Measurements from ENCODE around the gene C1orf115.

C1orf115 gene

DNA sequence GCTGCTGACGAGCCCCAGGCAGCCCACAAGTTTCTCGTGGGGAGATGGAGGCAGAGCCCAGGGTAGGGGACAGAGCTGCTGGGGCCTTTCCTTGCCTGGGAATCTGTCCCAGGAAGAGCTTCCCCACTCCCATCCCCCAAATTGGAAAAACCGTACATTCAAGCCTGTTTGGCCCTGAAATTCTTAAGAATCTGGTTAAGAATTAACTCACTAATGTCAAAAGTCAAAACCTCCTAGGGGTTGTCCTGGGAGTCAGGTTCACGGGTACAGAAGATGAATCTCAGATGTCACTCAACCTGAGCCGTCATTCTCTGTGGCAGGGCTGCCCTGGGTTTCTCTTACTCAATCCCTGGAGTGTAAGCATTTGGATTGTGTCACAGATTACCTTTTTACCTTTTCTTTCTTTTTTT, 8.4 kb downstream of the C1orf115 start:
- H3K4me3 ChIP-seq (ENCODE audit: low read depth, low read length), result no peak overlapping the region
- no peak for TF ChIP-seq CTCF (conservative IDR thresholded peaks at IDR 0.05; ENCODE audit: low read depth, low read length)
- no peak for DNase-seq (ENCODE audit: low read depth)

GRCh38 chr1:220699044-220699443, 8.9 kb downstream of the C1orf115 start:
- DNase-seq (ENCODE audit: low read depth), result no peak
- H3K4me3 ChIP-seq (ENCODE audit: low read depth, low read length), result no peak overlapping the region
- TF ChIP-seq CTCF (conservative IDR thresholded peaks at IDR 0.05; ENCODE audit: low read depth, low read length), result no peak

- TF ChIP-seq CTCF (conservative IDR thresholded peaks at IDR 0.05; ENCODE audit: low read depth, low read length), result no peak
- no peak for DNase-seq (ENCODE audit: low read depth)
- no peak overlapping the region for H3K4me3 ChIP-seq (ENCODE audit: low read depth, low read length)
Measured at GRCh38 chr1:220700556-220701179, 10.5 kb downstream of the C1orf115 start.

DNA sequence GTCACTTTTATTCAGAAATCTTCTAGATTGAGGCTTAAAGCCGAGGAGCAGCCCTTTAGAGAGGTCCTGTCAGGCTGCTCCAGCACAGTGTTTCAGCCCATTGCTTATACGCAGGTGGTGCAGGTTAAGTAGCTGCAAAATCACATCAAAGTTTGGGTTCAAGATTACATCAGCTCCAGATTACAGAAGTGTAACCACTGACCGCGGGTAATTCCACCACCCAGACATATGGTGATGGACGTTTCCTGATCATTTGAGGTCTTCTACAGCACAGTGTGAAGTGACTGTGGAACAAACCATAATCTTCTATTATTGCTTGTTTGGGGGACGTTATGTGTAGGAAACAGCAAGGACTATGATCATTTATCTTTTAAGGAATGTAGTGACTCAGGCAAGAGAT, 11.8 kb downstream of the C1orf115 start:
- H3K4me3 ChIP-seq (ENCODE audit: low read depth, low read length), result no peak overlapping the region
- no peak for DNase-seq (ENCODE audit: low read depth)
- TF ChIP-seq CTCF (conservative IDR thresholded peaks at IDR 0.05; ENCODE audit: low read depth, low read length), result no peak

DNA sequence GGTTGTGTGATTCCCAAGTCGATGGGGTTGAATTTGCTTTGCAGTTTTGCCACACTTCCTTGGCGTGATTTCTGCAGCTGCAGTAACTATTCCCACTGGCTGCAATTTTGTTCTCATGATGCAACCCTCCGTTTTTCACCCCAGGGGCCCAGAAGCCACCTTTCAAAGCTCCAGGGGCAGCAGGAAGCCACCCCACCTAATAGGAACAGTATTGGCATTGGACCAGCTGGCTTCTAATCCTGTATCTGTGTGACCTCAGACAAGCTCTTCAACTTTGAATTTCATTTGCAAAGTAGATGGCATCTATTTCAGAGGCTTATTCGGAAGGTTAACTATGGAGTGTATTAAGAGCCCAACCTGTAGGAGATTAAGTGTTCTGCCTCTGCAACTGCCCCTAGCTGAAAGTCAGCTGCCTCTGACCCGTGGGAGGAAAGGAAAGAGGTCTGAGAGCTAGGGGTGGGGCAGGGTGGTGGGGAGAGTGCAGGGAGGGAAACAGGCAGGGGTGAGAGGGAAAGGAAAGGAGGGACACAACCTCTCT, 12.6 kb downstream of the C1orf115 start:
- no peak for DNase-seq (ENCODE audit: low read depth)
- no peak overlapping the region for H3K4me3 ChIP-seq (ENCODE audit: low read depth, low read length)
- TF ChIP-seq CTCF (conservative IDR thresholded peaks at IDR 0.05; ENCODE audit: low read depth, low read length), result no peak

DNA sequence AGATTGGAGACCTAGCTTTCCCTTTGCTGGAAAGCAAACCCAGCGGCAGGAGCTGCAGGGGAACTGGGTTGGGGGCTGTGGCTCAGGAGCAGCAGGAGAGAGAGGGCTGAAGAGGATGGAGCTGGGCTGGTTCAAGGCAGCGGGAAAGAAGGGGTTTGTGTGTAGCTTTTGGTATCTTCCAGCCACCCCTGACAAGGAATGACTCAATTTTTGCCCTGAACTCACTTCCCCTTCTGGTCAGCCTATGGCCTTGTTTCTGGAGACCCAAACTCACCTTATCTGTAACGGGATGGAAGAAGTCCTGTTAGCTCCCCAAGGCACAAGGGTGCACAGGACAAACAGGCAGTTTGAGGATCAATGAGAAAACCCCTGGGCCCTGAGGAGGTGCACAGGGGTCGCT, 13.1 kb downstream of the C1orf115 start:
- DNase-seq (ENCODE audit: low read depth), result no peak
- TF ChIP-seq CTCF (conservative IDR thresholded peaks at IDR 0.05; ENCODE audit: low read depth, low read length), result no peak
- H3K4me3 ChIP-seq (ENCODE audit: low read depth, low read length), result no peak overlapping the region

GRCh38 chr1:220705782-220706181, 15.6 kb downstream of the C1orf115 start:
- no peak overlapping the region for H3K4me3 ChIP-seq (ENCODE audit: low read depth, low read length)
- no peak for TF ChIP-seq CTCF (conservative IDR thresholded peaks at IDR 0.05; ENCODE audit: low read depth, low read length)
- no peak for DNase-seq (ENCODE audit: low read depth)

Measured in choroid plexus epithelial cell (primary cell).